Upper lobe of left lung (tissue), 4 donors: ENCODE results near the gene LRRK1.

Experiments
- CTCF ChIP-seq, 6 experiments: fragments of 450-650 bp in 4 of 6; fragments of 200-600 bp in 2 of 6; sonication (generic) in 2 of 6; IDR thresholded peaks; one replicate each; pipeline ENCODE4 v1.5.1; 2016 to 2019; ENCODE audit warnings: antibody characterized with exemption in 6 of 6
- POLR2A ChIP-seq, 4 donors: fragments of 450-650 bp; IDR thresholded peaks; one replicate each; pipeline ENCODE4 v1.5.1; 2016 to 2017; ENCODE audit warnings: antibody characterized with exemption in 4 of 4, mild to moderate bottlenecking in 2 of 4
- POLR2AphosphoS5 ChIP-seq, 2 donors: sonication (generic); formaldehyde crosslinking; IDR thresholded peaks; one replicate each; pipeline ENCODE4 v1.5.1; 2017; ENCODE audit warnings: antibody characterized with exemption in 2 of 2

GRCh38 chr15:101028321-101028720 is 109.2 kb downstream of the LRRK1 start:
- TF ChIP-seq CTCF (IDR thresholded peaks at IDR 0.05): no peak
- peak in 1 of 2 donors; percentile 6 for TF ChIP-seq POLR2AphosphoS5 (IDR thresholded peaks at IDR 0.05)
- TF ChIP-seq POLR2A (IDR thresholded peaks at IDR 0.05): no peak
